NCI-H1694 treated with DMSO at 0.1 percent for 48 hours (cell line): ENCODE results near the gene TNFRSF1A.

ENCODE experiments used
- DNase-seq: peaks from one replicate; lab custom pipeline; 2025; lab: John Stamatoyannopoulos, UW

The TNFRSF1A gene

DNA sequence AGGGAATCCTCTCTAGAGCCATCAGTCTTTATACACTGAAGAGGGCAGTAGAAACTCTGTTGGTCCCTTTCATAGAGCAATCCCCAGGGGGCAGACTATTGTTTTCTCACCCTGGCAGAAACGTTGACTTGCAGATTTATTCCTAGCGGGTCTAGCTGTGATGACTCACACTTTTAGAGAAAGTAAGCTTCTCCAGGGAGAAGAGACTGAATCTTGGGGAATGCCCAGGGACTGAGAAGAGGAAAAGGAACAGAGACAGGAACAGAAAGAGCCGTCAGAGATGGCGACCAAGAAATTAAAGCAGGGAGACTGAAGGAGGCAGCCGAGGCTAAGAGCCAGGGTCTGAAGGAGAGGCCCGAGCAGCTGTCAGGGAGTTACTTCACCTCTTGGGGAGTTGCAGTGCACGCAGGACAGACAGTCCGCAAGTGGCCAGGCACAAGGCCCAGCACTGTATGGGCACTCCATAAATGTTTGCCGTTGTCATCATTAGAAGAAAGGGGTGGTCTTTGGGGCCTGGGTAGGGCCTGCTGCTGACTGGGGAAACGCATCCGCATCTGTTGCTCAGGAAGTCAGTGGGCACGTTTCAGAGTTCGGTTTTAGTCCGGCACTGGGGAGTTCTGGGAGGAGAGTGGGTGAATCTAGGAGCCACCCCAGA, 18.4 kb downstream of the TNFRSF1A start:
- no peak for DNase-seq

DNA sequence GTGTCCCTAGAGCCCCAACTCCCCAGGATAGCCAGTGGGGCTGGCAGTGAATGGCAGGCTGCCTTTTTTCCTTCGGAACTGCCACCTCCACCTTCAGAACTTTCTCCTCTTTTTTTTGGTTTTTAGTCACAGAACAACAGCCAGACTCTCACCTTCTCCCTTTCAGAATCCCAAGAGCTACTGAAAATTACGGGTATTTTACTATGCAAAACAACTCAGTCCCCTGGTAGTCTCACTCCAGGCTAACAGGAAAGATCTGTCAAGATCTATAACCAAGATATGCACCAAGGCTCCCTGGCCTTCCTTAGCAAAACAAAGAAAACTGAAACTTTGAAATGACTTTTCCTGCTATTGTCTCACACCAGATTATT, 18.9 kb downstream of the TNFRSF1A start:
- no peak for DNase-seq

DNA sequence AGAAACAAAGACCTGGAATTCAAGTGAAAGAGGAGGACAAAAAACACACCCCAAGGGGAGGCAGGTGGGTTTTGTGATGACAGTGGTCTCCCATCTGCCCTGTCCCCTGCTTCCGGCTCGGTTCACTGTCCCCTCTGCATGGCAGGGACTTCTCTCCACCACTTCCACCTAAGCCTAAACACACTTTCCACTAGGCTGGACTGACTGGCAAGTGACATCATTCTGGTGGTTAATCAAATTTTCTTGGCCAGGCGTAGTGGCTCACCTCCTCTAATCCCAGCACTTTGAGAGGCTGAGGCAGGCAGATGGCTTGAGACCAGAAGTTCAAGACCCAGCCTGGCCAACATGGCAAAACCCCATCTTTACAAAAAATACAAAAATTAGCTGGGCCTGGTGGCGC, 19.5 kb downstream of the TNFRSF1A start:
- no peak for DNase-seq

DNA sequence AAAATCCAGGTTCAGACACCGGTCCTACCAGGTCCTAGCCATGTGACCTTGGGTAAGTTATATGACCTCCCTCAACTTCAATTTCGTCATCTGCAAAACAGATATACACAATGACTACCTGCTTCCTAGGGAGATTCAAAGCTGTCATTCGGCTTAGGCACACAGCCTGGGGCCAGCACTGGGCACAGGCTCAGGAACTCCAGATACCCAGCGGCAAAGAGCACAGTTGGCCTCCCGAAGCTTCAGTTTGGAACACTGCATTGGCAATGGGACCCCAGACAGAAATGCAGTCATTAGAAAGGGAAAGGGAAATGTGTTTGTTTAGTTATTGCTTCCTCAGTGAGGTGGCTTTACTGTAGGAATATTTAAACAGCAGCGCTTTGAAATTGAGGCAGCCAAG, 20.0 kb downstream of the TNFRSF1A start:
- DNase-seq: no peak

DNA sequence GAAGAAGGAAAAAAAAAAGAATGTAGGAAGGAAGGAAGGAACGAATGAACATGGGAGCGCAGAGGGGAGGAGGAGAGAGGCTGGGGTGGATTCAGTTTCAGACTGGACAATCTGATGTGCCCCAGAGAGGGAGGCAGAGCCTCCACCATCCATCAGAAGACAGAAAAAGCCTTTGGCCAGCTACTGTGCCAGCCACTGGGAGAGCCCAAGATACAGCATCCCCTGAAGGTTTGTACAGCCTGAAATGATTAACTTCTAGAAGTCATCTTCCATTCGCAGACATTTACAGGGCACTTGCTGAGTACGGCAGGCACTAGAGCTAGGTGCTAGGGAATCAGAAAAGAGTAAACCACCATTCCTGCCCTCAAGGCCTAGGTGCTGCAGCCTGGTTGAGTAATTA, 22.4 kb downstream of the TNFRSF1A start:
- no peak for DNase-seq

DNA sequence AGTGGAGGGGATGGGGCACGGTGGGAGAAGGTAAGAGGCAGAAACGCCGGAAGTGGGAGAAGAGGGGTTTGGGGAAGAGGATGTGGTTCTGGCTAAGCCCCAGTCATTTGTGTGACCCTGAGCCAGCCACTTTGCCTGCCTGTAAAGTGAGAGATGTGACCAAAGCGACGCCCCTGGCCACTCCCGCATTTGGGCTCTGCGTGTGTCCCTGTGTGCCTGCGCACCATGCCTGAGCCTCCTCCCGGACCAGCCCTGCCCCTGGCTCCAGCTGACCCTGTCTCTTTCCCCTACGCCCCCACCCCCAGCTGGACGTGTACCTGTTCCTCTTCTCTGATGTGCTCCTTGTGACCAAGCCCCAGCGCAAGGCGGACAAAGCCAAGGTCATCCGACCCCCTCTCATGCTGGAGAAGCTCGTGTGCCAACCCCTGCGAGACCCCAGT, 23.4 kb downstream of the TNFRSF1A start:
- DNase-seq: no peak

DNA sequence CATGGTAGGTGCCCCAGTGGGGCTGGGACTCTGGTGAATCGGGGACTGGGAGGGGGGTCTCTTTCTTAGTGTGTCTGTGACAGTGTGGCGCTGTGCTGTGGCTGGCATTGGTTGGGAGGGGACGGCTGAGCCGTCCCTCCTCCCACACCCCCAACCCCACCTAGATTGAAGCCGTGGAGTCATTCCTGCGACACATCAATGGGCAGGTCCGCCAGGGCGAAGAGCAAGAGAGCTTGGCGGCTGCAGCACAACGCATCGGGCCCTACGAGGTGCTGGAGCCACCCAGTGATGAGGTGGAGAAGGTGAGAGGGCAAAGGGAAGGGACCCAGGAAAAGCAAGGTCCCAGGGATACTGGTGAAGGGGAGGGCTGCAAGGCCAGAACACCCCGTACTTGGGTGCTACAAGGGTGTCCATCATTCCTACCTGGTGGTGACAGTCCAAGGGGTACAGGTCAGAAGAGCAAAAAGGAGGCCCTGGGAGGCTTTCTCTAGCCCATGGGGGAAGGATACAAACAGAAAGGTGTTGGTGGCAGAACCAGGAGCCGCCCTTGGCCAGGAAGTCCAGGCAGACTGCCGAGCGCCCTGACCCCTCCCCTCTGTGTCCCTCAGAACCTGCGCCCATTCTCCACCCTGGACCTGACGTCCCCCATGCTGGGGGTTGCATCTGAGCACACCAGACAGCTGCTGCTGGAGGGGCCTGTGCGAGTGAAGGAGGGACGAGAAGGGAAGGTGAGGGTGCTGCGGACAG, 24.0 kb downstream of the TNFRSF1A start:
- no peak for DNase-seq

DNA sequence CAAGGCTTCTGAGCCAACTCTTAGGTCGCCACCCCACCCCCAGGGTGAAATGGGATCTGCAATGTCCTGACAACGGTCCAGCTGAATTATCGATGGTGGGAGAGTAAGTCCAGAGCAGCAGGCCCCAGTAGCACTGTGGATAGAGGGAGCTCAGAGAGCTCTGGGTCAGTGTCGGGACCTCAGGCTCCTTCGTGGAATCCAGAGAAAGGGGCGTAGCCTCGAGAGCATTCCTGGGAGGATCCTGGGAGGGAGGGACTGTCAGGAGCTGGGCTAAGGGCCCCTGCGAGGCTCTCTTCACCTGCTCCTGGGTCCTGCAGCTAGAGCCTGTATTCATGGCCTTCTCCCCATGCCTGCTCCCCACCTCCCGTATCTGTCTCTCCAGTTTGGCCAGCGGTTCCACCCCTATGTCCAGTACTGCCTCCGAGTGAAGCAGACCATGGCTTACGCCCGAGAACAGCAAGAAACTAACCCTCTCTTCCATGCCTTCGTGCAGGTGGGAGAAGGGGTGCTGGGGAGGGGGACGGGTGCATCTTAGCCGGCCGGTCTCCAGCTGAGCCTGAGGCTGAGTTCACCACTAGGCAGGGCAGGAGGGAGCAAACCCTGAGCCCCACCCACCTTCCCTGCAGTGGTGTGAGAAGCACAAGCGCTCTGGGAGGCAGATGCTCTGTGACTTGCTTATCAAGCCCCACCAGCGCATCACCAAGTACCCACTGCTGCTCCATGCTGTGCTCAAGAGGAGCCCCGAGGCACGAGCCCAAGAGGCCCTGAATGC, 24.8 kb downstream of the TNFRSF1A start:
- no peak for DNase-seq

DNA sequence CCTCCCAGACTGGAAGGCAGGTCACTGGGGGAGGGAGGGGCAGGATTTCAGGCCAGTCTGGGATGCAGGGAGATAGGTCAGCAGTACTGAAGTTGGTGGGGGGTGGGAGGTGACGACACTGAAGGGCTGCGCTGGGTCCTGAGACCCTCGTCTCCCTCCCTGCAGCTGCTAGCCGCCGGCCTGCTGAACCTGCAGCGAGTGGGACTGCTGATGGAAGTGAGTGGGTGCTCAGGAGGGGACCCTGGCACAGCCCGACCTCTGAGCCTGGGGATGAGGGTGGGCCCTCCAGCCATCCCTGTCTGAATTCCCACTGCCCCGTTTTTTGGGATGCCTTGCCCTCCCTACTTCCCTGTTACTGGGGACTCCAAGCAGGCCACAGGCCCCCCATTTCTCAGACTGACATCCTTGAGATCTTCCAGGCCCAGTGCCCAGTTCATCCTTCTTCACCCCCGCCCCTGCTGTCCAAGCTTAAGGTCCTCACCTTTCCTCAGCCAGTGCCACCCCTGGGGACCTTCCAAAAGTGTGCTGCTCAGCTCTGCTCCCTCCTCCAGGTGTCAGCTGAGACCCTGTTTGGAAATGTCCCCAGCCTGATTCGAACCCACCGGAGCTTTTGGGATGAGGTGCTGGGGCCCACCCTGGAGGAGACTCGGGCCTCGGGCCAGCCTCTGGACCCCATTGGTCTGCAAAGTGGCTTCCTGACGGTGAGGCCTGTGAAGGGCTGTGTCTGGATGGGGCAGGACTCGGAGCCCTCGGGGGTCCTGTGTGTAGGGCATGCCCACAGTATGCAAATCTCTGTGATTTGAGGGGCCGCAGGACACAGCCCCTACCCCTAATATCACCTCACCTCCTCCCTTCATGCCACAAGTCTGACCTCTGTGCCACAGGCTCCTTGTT, 25.9 kb downstream of the TNFRSF1A start:
- no peak for DNase-seq

DNA sequence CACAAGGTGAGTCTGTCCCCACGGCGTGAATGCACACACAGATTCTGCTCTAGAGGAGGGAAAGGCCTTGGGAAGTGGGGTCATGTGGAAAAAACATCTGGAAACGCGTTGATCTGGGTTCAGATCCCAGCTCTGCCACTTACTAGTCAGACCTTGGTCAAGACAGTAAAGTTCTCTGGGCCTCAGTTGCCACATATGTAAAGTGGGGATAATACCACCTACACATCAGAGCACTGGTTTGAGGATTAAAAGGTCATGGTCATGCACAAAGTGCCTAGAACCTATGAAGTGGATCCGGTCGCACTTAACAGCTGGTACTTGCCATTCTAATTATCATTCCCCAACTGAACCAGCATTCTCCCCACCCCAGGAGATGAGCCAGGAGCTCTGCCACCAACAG, 26.7 kb downstream of the TNFRSF1A start:
- no peak for DNase-seq

DNA sequence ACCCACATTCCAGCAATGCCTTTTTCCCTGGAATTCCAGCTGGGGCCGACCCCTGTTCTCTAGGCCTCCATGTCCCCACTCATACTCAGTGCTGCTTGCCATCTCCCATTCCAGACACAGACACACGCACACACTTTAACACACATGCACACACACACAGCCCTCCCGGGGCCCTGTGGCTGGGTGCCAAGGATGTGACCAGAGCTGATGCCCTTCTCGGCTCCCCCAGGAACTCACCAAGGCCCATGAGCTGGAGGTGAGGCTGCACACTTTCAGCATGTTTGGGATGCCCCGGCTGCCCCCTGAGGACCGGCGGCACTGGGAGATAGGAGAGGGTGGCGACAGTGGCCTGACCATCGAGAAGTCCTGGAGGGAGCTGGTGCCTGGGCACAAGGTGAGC, 27.1 kb downstream of the TNFRSF1A start:
- DNase-seq: no peak

DNA sequence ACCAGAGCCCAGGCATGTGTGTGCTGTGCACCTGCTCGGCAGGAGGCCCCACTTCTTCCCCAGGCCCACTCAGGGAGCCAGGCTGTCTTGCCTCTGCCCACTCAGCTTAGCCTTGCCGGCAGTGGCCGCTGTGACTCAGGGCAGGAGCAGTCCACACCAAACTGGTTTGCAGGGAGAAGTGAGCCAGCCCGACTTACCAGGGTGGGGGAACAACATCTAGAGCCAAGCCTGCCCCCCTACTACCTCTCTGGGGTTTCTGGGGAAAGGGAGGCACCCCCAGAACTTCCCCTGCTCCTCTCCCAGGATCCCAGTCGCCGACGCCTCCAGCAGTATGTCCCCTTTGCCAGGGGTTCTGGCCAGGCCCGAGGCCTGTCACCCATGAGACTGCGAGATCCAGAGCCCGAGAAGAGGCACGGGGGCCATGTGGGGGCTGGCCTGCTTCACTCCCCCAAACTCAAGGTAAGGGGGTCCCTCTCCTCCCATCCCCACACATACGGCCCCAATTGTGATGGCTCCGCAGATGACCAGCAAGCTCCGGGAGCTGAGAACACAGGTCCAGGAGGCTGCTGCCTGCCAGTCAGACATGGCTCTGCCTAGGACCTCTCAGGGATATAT, 28.4 kb downstream of the TNFRSF1A start:
- DNase-seq: no peak

DNA sequence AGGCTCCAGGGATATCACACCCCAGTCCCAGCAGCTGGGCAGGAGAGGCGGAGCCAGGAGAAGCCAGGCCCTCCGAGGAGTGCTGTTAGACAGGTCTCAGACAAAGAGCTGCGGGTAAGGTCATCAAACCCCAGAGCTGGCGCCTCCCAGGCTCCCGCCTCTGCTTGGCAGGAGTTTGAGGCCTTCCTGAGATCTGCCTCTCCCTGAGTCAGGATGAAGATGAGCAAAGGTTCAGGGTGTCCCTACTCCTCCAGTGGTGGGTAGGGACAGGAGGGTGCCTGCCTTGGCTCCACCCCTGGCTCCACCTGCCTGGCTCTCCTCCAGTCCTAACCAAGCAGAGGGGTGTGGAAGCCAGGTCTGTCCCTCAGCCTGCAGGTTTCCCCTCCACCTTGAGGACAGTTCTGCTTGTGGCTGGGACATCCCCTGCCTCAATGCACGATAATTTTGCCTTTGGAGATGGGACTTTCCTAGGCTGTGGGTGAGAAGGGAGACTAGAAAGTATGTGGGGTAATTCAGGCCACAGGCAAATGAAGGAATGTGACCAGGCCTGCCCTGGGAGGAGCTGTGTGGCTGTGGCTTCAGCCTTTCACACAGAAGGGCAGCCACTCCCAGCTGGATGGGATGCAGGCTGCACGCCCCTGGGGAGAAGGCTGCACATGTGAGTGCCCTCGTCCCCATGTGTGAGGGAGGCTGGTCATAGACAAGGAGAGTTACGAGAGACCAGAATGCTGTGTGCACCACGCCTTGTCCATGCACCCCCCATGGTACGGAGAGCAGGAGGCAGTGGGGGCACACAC, 29.1 kb downstream of the TNFRSF1A start:
- DNase-seq: no peak

DNA sequence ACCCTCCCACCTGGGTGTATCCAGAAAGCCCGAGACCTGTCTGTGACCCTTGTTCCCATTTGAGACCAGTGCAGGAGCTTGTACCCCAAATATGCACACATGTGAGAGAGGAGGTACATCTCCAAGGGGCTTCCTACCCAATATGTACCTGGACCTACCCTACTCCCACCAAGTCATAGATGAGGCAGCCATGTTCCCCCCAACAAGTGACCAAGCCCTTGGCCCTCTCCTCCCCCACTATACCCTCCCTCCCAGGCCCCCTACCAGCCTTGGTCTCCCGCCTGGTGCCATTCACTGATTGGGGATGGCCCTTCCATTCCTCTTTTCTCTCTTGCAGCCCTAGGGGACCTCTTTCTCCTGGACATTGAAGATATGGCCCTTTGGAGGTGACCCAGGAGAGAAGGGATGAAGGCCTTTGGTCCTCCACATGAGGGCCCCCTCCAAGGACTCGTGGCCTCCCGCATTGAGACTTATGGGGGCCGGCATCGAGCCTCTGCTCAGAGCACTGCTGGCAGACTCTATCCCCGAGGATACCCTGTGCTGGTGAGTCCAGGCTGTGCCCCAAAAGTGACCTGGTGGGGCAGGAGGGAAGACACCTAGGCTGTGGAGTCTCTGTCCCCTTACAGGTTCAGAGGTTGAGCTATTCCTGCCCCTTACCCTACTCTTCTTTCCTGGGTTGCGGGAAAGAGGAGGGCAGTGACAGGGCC, 29.9 kb downstream of the TNFRSF1A start:
- no peak for DNase-seq

DNA sequence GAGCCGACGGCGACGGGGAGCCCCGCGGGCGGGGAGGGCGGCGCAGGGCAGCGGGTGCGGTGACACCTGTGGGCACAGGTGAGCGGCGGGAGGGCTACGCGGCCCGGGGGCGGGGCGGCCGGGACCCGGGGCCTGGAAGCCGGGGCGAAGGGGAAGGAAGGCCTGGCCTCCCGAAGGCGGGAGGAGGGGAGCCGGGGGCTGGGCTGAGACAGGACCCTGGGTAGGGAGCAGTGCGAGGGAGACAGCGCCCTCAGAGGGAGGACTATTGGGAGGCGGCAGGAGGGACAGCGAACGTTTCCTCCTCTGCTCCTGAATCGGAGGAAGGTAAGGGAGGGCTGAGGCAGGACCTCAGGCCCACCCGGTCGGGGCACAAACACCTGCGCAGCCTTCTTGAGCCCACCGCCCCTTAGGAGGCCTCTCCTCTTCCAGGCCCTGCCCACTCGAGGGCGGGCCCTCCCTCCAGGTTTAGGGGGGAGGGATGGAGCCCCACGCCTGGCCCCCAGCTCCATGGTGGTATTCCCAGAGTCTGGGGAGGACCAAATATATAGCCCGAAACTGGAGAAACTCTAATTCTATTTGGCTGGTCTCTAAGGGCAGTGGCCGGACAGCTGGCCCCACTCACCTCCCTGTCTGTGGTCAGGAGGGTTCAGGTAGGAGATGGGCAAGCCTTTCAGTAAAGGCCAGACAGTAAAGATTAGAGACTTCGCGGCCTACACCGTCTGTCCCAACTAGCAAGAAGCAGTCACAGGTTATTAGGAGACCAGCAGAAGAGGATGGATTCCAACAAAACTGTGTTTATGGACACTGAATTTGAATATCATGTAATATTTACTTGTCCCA, 30.9 kb downstream of the TNFRSF1A start:
- no peak for DNase-seq

DNA sequence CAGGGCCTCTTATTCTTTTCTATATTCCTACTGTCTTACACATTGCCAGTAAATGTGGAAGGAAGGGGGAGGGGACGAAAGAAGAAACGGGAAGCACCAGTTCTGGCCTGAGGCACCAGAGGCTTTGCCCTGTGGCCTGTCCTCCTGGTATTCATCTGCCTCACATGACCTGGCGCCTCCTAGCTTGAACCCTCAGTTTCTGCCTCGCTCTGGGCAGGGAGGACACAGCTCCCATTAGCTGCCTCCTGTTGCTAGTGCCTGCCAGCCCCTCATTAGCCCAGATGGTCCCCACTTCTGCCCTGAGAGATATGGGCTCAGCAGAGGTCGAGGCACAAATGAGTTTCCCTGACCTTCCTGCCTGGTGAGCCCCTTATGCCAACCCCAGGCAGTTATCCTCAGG, 34.3 kb downstream of the TNFRSF1A start:
- DNase-seq: no peak

DNA sequence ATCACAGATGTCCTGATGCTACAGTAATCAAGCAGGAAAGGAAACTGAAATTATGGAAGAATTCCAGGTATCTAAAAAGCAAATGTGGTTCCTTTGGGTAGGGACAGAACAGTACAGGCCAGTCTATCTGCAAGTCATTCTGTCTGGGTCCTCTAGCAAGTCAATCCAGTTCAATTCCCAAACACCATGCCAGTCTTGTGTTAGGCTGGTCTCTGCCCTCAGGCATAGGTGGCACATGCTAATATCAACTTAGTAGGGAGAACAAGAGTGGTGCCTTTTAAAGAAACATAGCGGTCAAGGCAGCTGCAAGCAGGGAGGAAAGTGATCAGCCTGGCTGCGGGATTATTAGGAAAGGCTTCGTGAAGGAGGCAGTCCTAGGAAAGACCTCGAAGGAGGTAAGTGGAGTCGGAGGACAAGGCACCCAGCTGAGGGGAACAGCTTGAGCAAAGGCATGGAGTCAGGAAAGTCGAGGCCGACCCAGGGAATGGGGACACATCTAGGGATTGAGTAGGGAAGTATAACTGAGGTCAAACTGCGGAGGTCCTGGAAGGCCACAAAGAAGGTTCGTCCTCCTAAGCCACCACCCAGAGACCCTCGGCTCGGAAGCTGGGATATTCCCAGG, 35.2 kb downstream of the TNFRSF1A start:
- no peak for DNase-seq

DNA sequence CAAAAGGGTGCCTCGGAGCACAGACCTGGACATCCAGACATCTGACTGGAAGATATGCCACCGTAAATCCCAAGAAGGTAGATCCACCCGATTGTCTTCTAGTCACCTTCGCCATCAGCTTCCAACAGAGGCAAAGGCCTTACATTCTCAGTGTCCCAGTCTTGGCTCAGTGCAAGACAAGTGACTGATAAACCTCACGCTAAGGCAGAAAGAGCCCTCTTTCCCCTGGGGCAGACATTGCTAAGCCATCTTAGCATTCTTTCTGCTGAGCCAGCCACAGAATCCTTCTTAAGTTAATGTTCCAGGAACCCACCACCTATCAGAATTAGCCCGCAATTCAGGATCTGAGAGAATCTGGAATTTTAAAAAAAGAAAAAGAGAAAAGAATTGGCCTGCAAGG, 35.7 kb downstream of the TNFRSF1A start:
- DNase-seq: no peak

DNA sequence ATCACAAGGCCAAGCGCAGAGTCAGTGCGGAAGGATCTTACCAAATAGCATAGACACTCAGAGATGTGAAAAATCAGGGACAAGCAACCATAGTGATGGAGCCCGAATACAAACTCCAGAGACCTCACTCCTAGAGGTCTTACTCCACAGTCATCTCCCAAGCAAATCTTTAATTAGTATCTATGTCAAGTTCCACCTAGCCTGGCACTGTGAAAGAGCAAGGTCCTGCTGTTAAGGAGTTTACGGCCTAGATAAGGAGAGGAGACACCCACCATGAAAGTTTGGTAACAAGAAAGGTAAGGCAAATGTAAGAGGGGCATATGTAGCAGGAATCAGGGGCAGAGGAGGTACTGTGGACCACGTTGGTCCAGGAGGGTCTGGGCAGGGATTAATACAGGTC, 38.8 kb downstream of the TNFRSF1A start:
- no peak for DNase-seq
